Breast epithelium (tissue), 3 donors: Measurements from ENCODE around the gene PUSL1.

ENCODE experiments used
- CTCF ChIP-seq, 3 donors: fragments of 450-650 bp; IDR thresholded peaks; one replicate each; pipeline ENCODE4 v1.5.1; 2016 to 2017; ENCODE audit warnings: antibody characterized with exemption in 3 of 3, mild to moderate bottlenecking in 3 of 3, moderate library complexity in 3 of 3
- POLR2AphosphoS5 ChIP-seq, 3 donors: sonication (generic); formaldehyde crosslinking; IDR thresholded peaks; one replicate each; pipeline ENCODE4 v1.6.1; 2017; ENCODE audit warnings: antibody characterized with exemption in 3 of 3

GRCh38 chr1:1329304-1330210, 21.2 kb downstream of the PUSL1 start:
- no peak for TF ChIP-seq CTCF (IDR thresholded peaks at IDR 0.05)
- no peak for TF ChIP-seq POLR2AphosphoS5 (IDR thresholded peaks at IDR 0.05)
